Adrenal gland (tissue), 12 donors: ENCODE results near the gene SLC36A1. TPM values are rescaled to one million over a fixed set of nuclear protein-coding genes. Genes with fewer than 3 reads are reported as not detected.

Source experiments
- DNase-seq, 7 donors: peaks; one replicate each; pipeline ENCODE4 v3.0.0-alpha.2; 2019 to 2020
- H3K27ac ChIP-seq, 5 donors: fragments of 200-600 bp; sonication (generic) in 4 of 5; 1 replicate in 3 of 5; 2 replicates in 2 of 5; pipeline versions ENCODE4 v1.5.1 to v1.8.0; 2016 to 2020; ENCODE audit warnings: mild to moderate bottlenecking in 1 of 5
- H3K27me3 ChIP-seq: fragments of 200-600 bp; 2 replicates; pipeline ENCODE4 v1.8.0; 2021
- H3K36me3 ChIP-seq, 2 donors: fragments of 200-600 bp; replicated peaks in 1 of 2; 1 replicate in 1 of 2; 2 replicates in 1 of 2; pipeline versions ENCODE4 v1.5.1 to v1.8.0; 2018 to 2022
- H3K4me1 ChIP-seq, 2 donors: fragments of 200-600 bp; replicated peaks in 1 of 2; 1 replicate in 1 of 2; 2 replicates in 1 of 2; pipeline versions ENCODE4 v1.5.1 to v1.8.0; 2018 to 2021
- H3K4me3 ChIP-seq, 4 donors: fragments of 200-600 bp; sonication (generic) in 3 of 4; one replicate each; pipeline ENCODE4 v1.5.1; 2016 to 2018
- H3K9me3 ChIP-seq, 3 donors: fragments of 200-600 bp; sonication (generic) in 1 of 3; replicated peaks in 1 of 3; 1 replicate in 2 of 3; 2 replicates in 1 of 3; pipeline versions ENCODE4 v1.5.1 to v1.8.0; 2016 to 2021
- POLR2A ChIP-seq, 2 donors: fragments of 450-650 bp; IDR thresholded peaks; one replicate each; pipeline ENCODE4 v1.6.1; 2017; ENCODE audit warnings: antibody characterized with exemption in 2 of 2, mild to moderate bottlenecking in 2 of 2, moderate library complexity in 1 of 2
- WGBS, 4 donors: extraction: QIAGEN DNeasy Blood & Tissue Kit in 2 of 4; methylation state at CpG; one replicate each; pipeline versions ENCODE4 v1.1.5 to v1.1.7; 2013 to 2017; 5-methylcytosine and 5-hydroxymethylcytosine counted together
- intact Hi-C, 2 donors: fragments of 100-400 bp; cut with DNase I; formaldehyde crosslinking; loops; one replicate each; pipeline versions ENCODE4 v1.14.1 to v1.15.0; 2022 to 2023
- polyA plus RNA-seq, 3 donors: library from polyadenylated mRNA; stranded (reverse); fragments of 200-250 nt in 2 of 3; fragments of 350-450 nt in 1 of 3; fragmentation: Illumina TruSeq in 1 of 3; extraction: RNeasy Lipid Tissue Mini Kit (QIAGEN cat#74804) in 1 of 3; gene quantifications; one replicate each; pipeline ENCODE4 v1.2.3, GENCODE V29; 2013 to 2014
- total RNA-seq, 9 donors: library from RNA; depleted of rRNA in 4 of 9; stranded (reverse); fragments of >200 nt in 4 of 9; fragments of 120-200 nt in 1 of 9; fragmentation: NEBNext Ultra II Directional in 1 of 9; extraction: Animal tissue kit (Norgen Biotek cat#: 25700) in 1 of 9; gene quantifications; one replicate each; pipeline versions ENCODE4 v1.1.0 to v1.2.4, GENCODE V29; 2013 to 2023
- TF ChIP-seq, protein P1 (sequence below), 6 experiments: fragments of 450-650 bp in 4 of 6; fragments of 200-600 bp in 2 of 6; sonication (generic) in 1 of 6; IDR thresholded peaks; 1 replicate in 5 of 6; 2 replicates in 1 of 6; pipeline versions ENCODE4 v1.5.1 to v1.8.0; 2016 to 2021; ENCODE audit warnings: antibody characterized with exemption in 6 of 6, mild to moderate bottlenecking in 2 of 6, moderate library complexity in 1 of 6
- donor health status: healthy with polysubstance abuse.
- donor health status: Bipolar disorder and iron deficiency.
- donor health status: DM: yes; HTN: yes; CAD: no.
- donor health status: DM: no; HTN: no; CAD: no.
- donor health status: DM: no; HTN: no; CAD: no.
- donor health status: DM: yes; HTN: yes; CAD: no.

Gene SLC36A1
- total and polyA plus RNA-seq, 12 donors = 3.0 to 15.4 (median 9.0) TPM

DNA sequence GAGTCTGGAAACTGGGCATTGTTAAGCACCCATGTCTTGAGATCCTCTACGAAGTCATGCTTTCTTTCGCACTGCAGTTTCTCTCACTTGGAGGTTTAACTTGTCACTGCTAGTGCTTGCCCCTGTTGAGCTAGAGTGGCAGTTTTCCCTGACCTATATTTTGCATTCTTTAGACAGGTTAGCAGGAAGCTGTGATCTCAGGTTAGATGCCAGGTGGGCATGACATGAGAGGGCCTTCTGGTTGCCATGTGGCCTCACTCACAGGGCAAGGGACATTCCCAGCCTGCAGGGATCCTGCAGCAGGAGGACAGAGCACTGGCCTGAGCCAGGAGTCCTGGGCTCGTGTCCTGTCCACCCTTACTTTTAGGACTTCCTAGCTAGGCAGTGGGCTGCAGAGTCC lies 28.6 kb downstream of the SLC36A1 start:
- Histone ChIP-seq H3K27me3 (no peaks in the 10 kb centered on the region), H3K4me3 (no peak overlapping the region), H3K4me1 (no peaks in the 10 kb centered on the region), H3K9me3 (no peaks in the 10 kb centered on the region), H3K27ac (no peak overlapping the region), H3K36me3 (peaks cover 0 to 20% of the 10 kb centered on the region in 2 donors)
- no peak for TF ChIP-seq POLR2A (IDR thresholded peaks at IDR 0.05)
- TF ChIP-seq, protein P1, sequence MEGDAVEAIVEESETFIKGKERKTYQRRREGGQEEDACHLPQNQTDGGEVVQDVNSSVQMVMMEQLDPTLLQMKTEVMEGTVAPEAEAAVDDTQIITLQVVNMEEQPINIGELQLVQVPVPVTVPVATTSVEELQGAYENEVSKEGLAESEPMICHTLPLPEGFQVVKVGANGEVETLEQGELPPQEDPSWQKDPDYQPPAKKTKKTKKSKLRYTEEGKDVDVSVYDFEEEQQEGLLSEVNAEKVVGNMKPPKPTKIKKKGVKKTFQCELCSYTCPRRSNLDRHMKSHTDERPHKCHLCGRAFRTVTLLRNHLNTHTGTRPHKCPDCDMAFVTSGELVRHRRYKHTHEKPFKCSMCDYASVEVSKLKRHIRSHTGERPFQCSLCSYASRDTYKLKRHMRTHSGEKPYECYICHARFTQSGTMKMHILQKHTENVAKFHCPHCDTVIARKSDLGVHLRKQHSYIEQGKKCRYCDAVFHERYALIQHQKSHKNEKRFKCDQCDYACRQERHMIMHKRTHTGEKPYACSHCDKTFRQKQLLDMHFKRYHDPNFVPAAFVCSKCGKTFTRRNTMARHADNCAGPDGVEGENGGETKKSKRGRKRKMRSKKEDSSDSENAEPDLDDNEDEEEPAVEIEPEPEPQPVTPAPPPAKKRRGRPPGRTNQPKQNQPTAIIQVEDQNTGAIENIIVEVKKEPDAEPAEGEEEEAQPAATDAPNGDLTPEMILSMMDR (IDR thresholded peaks at IDR 0.05) = no peak
- 91 to 98% (median 95%) methylated on average over 3 of the region's 3 CpGs for WGBS, 4 donors
- no peak for DNase-seq
- intact Hi-C loops = no loop called here

GRCh38 chr5:151477101-151477500 lies 29.7 kb downstream of the SLC36A1 start:
- no peak for TF ChIP-seq POLR2A (IDR thresholded peaks at IDR 0.05)
- TF ChIP-seq, protein P1 (IDR thresholded peaks at IDR 0.05) = no peak
- DNase-seq = no peak
- no peaks in the 10 kb centered on the region for H3K9me3 ChIP-seq
- no peak overlapping the region for H3K27ac ChIP-seq
- H3K4me3 ChIP-seq = no peak overlapping the region
- no peaks in the 10 kb centered on the region for H3K27me3 ChIP-seq
- peaks cover 0 to 20% of the 10 kb centered on the region in 2 donors for H3K36me3 ChIP-seq
- intact Hi-C loops = no loop called here
- 92 to 93% (median 93%) methylated on average over 4 of the region's 4 CpGs for WGBS, 4 donors
- no peaks in the 10 kb centered on the region for H3K4me1 ChIP-seq

DNA sequence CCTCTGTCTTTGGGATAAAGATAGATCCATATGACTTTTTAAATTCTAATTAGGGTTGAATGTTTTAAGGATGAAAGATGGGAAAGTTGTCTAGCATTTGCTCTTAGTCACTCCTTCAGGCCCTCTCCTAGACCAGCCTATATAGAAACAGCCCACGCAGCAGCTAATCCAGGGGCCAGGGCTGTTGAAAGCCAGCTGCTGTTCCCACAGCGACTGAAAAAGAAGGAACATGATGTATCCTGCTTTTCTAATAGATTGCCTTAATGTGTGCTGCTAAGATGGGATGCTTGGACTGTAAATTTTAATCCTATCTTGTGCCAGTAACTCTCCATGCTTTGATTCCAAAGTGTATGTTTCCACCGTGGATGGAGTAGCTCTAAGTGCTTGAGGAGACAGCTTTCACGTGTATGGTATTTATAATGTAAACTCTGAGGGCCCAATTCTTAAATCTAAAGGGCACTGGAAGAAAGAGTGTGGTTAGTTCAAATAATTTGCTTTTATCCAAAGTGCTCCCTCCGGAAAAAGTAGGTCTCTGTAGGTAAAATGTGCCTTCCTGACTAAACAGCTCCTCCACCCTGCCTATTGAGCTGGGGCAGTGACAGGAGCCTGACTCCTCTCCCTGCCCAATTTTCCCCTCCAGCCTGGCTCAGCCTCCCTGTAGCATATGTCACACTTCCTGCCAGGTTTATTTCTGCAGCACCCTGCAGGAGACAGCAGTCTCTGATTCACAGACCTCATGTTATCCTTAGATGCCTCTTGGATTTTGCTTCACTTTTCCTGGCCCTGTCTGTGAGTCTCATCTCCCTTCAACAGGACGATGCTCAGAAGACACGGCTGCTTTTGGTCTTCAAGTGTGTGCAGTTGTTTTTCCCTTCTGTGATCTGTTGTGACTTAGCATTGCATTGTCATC lies 33.2 kb downstream of the SLC36A1 start:
- DNase-seq = peak in 1 of 7 donors; percentile 45
- Histone ChIP-seq H3K9me3 (no peaks in the 10 kb centered on the region), H3K4me1 (no peaks in the 10 kb centered on the region), H3K4me3 (no peak overlapping the region), H3K36me3 (peaks cover 0 to 5% of the 10 kb centered on the region in 2 donors), H3K27ac (peak overlapping the region in 2 of 5 donors; percentile 10 to 15), H3K27me3 (no peaks in the 10 kb centered on the region)
- intact Hi-C loops = no loop called here
- TF ChIP-seq, protein P1 (IDR thresholded peaks at IDR 0.05) = no peak
- no peak for TF ChIP-seq POLR2A (IDR thresholded peaks at IDR 0.05)
- WGBS, 4 donors = 53 to 75% (median 68%) methylated on average over 7 of the region's 7 CpGs

- Histone ChIP-seq H3K4me1 (no peaks in the 10 kb centered on the region), H3K27me3 (no peaks in the 10 kb centered on the region), H3K27ac (peak overlapping the region in 4 of 5 donors; percentile 3 to 68 (median 32)), H3K4me3 (no peak overlapping the region), H3K36me3 (peaks cover 0 to 24% of the 10 kb centered on the region in 2 donors), H3K9me3 (no peaks in the 10 kb centered on the region)
- TF ChIP-seq, protein P1 (IDR thresholded peaks at IDR 0.05) = no peak
- TF ChIP-seq POLR2A (IDR thresholded peaks at IDR 0.05) = no peak
- 70 to 78% (median 73%) methylated on average over 3 of the region's 3 CpGs for WGBS, 4 donors
- peak in 4 of 7 donors; percentile 11 to 45 (median 27) for DNase-seq
- intact Hi-C loops = no loop called here
These were observed 35.8 kb downstream of the SLC36A1 start for GRCh38 chr5:151483176-151483575.
